GM23248 (cell line): ENCODE data around the gene NETO1. TPM values are rescaled to one million over a fixed set of nuclear protein-coding genes. Genes with fewer than 3 reads are reported as not detected.

Source experiments
- DNase-seq: peaks from one replicate; pipeline ENCODE4 v3.0.0-alpha.2; 2015
- H2AFZ ChIP-seq: fragments of 200-600 bp; sonication (generic); 2 replicates; pipeline ENCODE4 v1.6.1; 2016; ENCODE audit warnings: antibody characterized with exemption
- H3F3A ChIP-seq: fragments of 200-600 bp; sonication (generic); 2 replicates; pipeline ENCODE4 v1.6.1; 2016; ENCODE audit warnings: mild to moderate bottlenecking, antibody characterized with exemption, mixed run types; ENCODE audit not compliant: insufficient read depth
- H3K27ac ChIP-seq: fragments of 200-600 bp; sonication (generic); 2 replicates; pipeline ENCODE4 v1.5.1; 2016; ENCODE audit warnings: mild to moderate bottlenecking
- H3K27me3 ChIP-seq: fragments of 200-600 bp; sonication (generic); replicated peaks from 2 replicates; pipeline ENCODE4 v1.6.1; 2016; ENCODE audit warnings: mild to moderate bottlenecking; ENCODE audit not compliant: insufficient read depth
- H3K36me3 ChIP-seq: fragments of 200-600 bp; sonication (generic); 2 replicates; pipeline ENCODE4 v1.6.1; 2016; ENCODE audit warnings: low read depth, mild to moderate bottlenecking
- H3K4me1 ChIP-seq: fragments of 200-600 bp; sonication (generic); 2 replicates; pipeline ENCODE4 v1.6.1; 2016; ENCODE audit warnings: mild to moderate bottlenecking; ENCODE audit not compliant: insufficient read depth
- H3K4me2 ChIP-seq: fragments of 200-600 bp; sonication (generic); one replicate; pipeline ENCODE4 v1.6.1; 2016; ENCODE audit warnings: mild to moderate bottlenecking; ENCODE audit not compliant: unreplicated experiment
- H3K4me3 ChIP-seq: fragments of 200-600 bp; sonication (generic); 2 replicates; pipeline ENCODE4 v1.5.1; 2016; ENCODE audit warnings: mild to moderate bottlenecking
- H3K79me2 ChIP-seq: fragments of 200-600 bp; sonication (generic); 2 replicates; pipeline ENCODE4 v1.6.1; 2016; ENCODE audit warnings: mild to moderate bottlenecking; ENCODE audit not compliant: insufficient read depth
- H3K9ac ChIP-seq: fragments of 200-600 bp; sonication (generic); 2 replicates; pipeline ENCODE4 v1.6.1; 2016; ENCODE audit warnings: mild to moderate bottlenecking
- H3K9me2 ChIP-seq: fragments of 200-600 bp; sonication (generic); 2 replicates; pipeline ENCODE4 v1.6.1; 2016; ENCODE audit warnings: mixed run types, mild to moderate bottlenecking, moderate library complexity; ENCODE audit not compliant: insufficient read depth
- H3K9me3 ChIP-seq: fragments of 200-600 bp; sonication (generic); one replicate; pipeline ENCODE4 v1.6.1; 2017; ENCODE audit warnings: low read depth
- H4K20me1 ChIP-seq: fragments of 200-600 bp; sonication (generic); 2 replicates; pipeline ENCODE4 v1.6.0; 2016; ENCODE audit not compliant: insufficient read depth
- EZH2 ChIP-seq: fragments of 200-600 bp; sonication (generic); IDR thresholded peaks from 2 replicates; pipeline ENCODE4 v1.6.1; 2018; ENCODE audit warnings: antibody characterized with exemption, mild to moderate bottlenecking; ENCODE audit not compliant: insufficient read depth, poor library complexity, severe bottlenecking
- EZH2phosphoT487 ChIP-seq: fragments of 200-600 bp; sonication (generic); IDR thresholded peaks from 2 replicates; pipeline ENCODE4 v1.6.1; 2018; ENCODE audit warnings: antibody characterized with exemption, moderate library complexity, mild to moderate bottlenecking, low read depth; ENCODE audit not compliant: insufficient read depth
- WGBS, 2 experiments: methylation state at CpG; one replicate each; pipeline ENCODE4 v1.1.6; 2015 to 2017; ENCODE audit warnings: low lambda C conversion rate in 2 of 2, low coverage in 1 of 2; ENCODE audit errors: missing lambda C conversion rate in 2 of 2; 5-methylcytosine and 5-hydroxymethylcytosine counted together
- in situ Hi-C: fragments of 300-500 bp; cut with MboI; formaldehyde crosslinking; loops from 2 replicates; pipeline ENCODE4 v1.15.0; 2020
- polyA plus RNA-seq: library from polyadenylated mRNA; unstranded; fragments of >200 nt; fragmentation: Nextera tagmentation; extraction: Ambion mirVana; gene quantifications from 2 replicates; pipeline ENCODE4 v1.2.1, GENCODE V29; 2016
- total RNA-seq: library from RNA; depleted of rRNA; stranded (reverse); fragments of >200 nt; shearing (Covaris generic); gene quantifications from 2 replicates; pipeline ENCODE4 v1.2.3, GENCODE V29; 2014; rRNA removed

Gene NETO1
- total RNA-seq = not detected in 2 replicates
- not detected in 2 replicates for polyA plus RNA-seq

DNA sequence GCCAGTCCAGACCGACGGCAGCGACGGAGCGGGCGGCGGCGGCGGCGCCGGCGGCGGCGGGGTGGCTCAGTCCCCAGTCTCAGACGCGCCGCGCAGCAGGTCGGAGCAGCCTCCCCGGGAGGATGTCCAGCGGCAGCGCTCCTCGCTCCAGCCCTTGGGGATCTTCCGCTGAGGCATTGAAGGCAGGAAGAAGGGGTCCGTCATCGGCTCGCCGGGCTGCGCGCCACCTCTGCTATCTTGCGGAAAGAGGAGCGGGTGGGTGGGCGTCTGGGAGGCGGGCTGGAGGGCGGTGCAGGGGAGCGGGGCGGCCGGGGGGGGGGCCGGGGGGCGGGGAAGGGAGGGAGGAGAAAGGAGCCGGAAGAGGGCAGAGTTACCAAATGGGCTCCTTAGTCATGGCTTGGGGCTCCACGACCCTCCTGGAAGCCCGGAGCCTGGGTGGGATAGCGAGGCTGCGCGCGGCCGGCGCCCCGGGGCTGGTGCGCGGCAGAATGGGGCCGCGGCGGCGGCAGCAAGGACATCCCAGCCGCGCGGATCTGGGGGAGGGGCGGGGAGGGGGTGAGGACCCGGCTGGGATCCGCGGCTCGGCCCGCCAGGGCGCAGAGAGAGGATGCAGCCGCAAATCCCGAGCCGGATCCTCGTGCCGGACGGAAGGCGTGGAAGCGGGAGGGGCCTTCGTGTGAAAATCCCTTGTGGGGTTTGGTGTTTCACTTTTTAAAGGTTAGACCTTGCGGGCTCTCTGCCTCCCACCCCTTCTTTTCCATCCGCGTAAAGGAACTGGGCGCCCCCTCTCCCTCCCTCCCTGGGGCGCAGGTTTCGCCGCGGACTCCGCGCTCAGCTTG, at the start of gene NETO1:
Gene NETO1, minus strand, starts transcription at position 242 of the 839 bp plus-strand sequence. CDS start 696 bp downstream, outside the sequence.
- no peaks in the 10 kb centered on the region for H3K4me1 ChIP-seq
- H3K4me2 ChIP-seq = no peak within 1 kb of the TSS
- no peaks in the 10 kb centered on the region for H3F3A ChIP-seq
- H2AFZ ChIP-seq = no peak within 1 kb of the TSS
- peaks cover 28% of the 10 kb centered on the region for H3K27me3 ChIP-seq
- H3K79me2 ChIP-seq = no peaks in the 10 kb centered on the region
- H4K20me1 ChIP-seq = no peaks in the 10 kb centered on the region
- H3K36me3 ChIP-seq = no peaks in the 10 kb centered on the region
- H3K4me3 ChIP-seq = no peak within 1 kb of the TSS
- no peak for DNase-seq
- no peak within 1 kb of the TSS for H3K9ac ChIP-seq
- no peak within 1 kb of the TSS for H3K27ac ChIP-seq
- H3K9me3 ChIP-seq = no peaks in the 10 kb centered on the region
- in situ Hi-C loops = no loop called here
- TF ChIP-seq EZH2 (no peak), EZH2phosphoT487 (no peak)
- no peaks in the 10 kb centered on the region for H3K9me2 ChIP-seq
- WGBS, 2 experiments = 1 to 4% methylated on average over 18 to 84 of the region's 85 CpGs

DNA sequence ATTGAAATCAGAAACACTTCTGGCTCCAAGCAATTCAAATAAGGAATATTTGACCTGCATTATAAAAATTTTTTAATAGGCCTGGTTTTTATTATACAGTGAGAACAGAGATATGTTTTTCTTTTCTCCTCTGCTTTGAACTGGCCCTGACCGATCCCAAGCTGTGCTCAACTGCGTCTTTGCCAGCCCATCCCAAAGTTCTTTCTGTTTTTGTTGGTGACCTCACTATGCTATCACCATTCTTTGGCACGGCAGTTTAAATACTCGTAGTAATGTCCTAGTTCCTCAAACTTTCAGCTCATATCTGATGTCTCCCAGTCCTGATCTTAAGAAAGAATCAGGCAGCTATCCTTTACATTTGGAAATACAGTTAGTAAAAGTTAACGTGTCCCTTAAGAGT, 42.3 kb upstream of the NETO1 start:
- Histone ChIP-seq H3K36me3 (no peaks in the 10 kb centered on the region), H4K20me1 (no peaks in the 10 kb centered on the region), H3K9me2 (no peaks in the 10 kb centered on the region), H3K9me3 (no peaks in the 10 kb centered on the region), H3K9ac (no peak overlapping the region), H3K4me3 (no peak overlapping the region), H2AFZ (no peak overlapping the region), H3K79me2 (no peaks in the 10 kb centered on the region), H3K4me2 (no peak overlapping the region), H3F3A (no peaks in the 10 kb centered on the region), H3K27ac (no peak overlapping the region), H3K27me3 (no peaks in the 10 kb centered on the region), H3K4me1 (no peaks in the 10 kb centered on the region)
- WGBS, 2 experiments = 6% methylated on average over 5 of the region's 5 CpGs
- TF ChIP-seq EZH2 = no peak
- DNase-seq = no peak
- in situ Hi-C loops = no loop called here

DNA sequence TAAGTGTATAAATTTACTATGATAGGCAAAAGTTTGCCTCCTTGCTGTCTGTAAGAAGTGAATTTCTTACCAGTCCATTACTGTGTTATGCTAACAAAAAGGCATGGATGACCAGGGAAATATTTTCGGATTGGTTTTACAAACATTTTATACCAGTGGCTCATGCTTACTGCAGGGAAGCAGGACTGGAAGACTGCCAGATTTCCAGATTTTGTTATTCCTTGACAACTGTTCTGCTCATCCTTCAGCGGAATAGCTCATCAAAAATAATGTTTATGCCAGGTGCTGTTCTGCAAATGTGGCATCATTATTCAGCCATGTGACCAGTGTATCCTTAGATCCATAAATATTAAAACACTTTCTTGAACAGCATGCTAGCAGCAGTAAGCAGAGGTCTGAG, 40.4 kb upstream of the NETO1 start:
- H3K4me1 ChIP-seq = no peaks in the 10 kb centered on the region
- no peaks in the 10 kb centered on the region for H3K27me3 ChIP-seq
- no peaks in the 10 kb centered on the region for H3K9me3 ChIP-seq
- no peaks in the 10 kb centered on the region for H4K20me1 ChIP-seq
- in situ Hi-C loops = no loop called here
- no peak overlapping the region for H3K4me3 ChIP-seq
- no peaks in the 10 kb centered on the region for H3K79me2 ChIP-seq
- no peaks in the 10 kb centered on the region for H3K36me3 ChIP-seq
- no peak for TF ChIP-seq EZH2phosphoT487
- no peak for TF ChIP-seq EZH2
- H2AFZ ChIP-seq = no peak overlapping the region
- no peak overlapping the region for H3K4me2 ChIP-seq
- no peak overlapping the region for H3K27ac ChIP-seq
- WGBS, 2 experiments = 13 to 14% methylated on average over 2 of the region's 2 CpGs
- no peak for DNase-seq
- no peaks in the 10 kb centered on the region for H3F3A ChIP-seq
- H3K9me2 ChIP-seq = no peaks in the 10 kb centered on the region
- H3K9ac ChIP-seq = no peak overlapping the region

DNA sequence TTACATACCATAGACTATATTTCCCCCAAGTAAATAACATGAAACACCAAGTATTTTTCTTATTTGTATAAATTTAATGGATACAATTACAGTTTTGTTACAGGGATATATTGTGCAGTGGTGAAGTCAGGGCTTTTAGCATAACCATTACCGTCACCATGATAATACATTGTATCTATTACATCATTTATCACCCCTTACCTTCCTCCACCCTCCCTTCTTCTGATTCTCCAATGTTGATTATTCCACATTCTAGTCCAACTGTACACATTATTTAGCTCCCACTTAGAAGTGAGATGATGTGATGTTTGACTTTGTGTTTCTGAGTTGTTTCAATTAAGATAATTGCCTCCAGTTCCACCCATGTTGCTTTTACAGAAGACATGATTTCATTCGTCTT, 35.2 kb upstream of the NETO1 start:
- DNase-seq = no peak
- Histone ChIP-seq H3K79me2 (no peaks in the 10 kb centered on the region), H3F3A (no peaks in the 10 kb centered on the region), H3K9me3 (no peaks in the 10 kb centered on the region), H2AFZ (no peak overlapping the region), H3K4me2 (no peak overlapping the region), H3K4me3 (no peak overlapping the region), H3K27ac (no peak overlapping the region), H3K36me3 (no peaks in the 10 kb centered on the region), H3K9ac (no peak overlapping the region), H4K20me1 (no peaks in the 10 kb centered on the region), H3K4me1 (no peaks in the 10 kb centered on the region), H3K9me2 (no peaks in the 10 kb centered on the region), H3K27me3 (no peaks in the 10 kb centered on the region)
- TF ChIP-seq EZH2phosphoT487 (no peak), EZH2 (no peak)
- WGBS, 2 experiments = 18 to 22% methylated on average over 2 of the region's 2 CpGs
- in situ Hi-C loops = no loop called here
